Ishikawa (cell line): ENCODE results near the gene SLC5A10.

Source experiments
- CEBPB ChIP-seq: IDR thresholded peaks from 2 replicates; pipeline ENCODE4 v1.6.1; 2012
- EGR1 ChIP-seq: IDR thresholded peaks from 2 replicates; pipeline ENCODE4 v1.6.1; 2012
- FOXM1 ChIP-seq: IDR thresholded peaks from 2 replicates; pipeline ENCODE4 v1.6.1; 2012; ENCODE audit warnings: low read depth, borderline replicate concordance
- RAD21 ChIP-seq: IDR thresholded peaks from 2 replicates; pipeline ENCODE4 v1.6.1; 2012; ENCODE audit warnings: low read depth
- TAF1 ChIP-seq: IDR thresholded peaks from 2 replicates; pipeline ENCODE4 v1.6.1; 2012; ENCODE audit warnings: low read depth, mild to moderate bottlenecking
- TF ChIP-seq, protein P1 (sequence below): IDR thresholded peaks from 2 replicates; pipeline ENCODE4 v1.6.1; 2012
- TF ChIP-seq, protein P2 (sequence below): IDR thresholded peaks from 2 replicates; pipeline ENCODE4 v1.6.1; 2012; ENCODE audit warnings: low read depth, mild to moderate bottlenecking
- TF ChIP-seq, protein P3 (sequence below): IDR thresholded peaks from 2 replicates; pipeline ENCODE4 v1.6.1; 2012

DNA sequence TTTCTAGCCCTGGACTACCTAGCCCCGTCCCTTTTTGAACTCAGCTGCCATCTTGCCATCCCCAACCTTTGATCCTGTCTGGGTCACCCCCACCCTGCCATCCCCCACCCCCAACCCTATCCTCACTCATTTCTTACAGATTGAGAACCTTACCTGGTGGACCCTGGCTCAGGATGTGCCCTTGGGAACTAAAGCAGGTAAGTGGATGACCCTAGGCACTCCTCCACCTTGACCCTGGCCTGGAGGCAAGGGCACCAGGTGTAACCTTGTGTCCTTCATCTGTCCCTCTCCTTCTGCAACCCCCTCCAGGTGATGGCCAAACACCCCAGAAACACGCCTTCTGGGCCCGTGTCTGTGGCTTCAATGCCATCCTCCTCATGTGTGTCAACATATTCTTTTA lies 68.1 kb downstream of the SLC5A10 start:
- TF ChIP-seq, protein P1, sequence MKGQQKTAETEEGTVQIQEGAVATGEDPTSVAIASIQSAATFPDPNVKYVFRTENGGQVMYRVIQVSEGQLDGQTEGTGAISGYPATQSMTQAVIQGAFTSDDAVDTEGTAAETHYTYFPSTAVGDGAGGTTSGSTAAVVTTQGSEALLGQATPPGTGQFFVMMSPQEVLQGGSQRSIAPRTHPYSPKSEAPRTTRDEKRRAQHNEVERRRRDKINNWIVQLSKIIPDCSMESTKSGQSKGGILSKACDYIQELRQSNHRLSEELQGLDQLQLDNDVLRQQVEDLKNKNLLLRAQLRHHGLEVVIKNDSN: no peak
- TF ChIP-seq, protein P2, sequence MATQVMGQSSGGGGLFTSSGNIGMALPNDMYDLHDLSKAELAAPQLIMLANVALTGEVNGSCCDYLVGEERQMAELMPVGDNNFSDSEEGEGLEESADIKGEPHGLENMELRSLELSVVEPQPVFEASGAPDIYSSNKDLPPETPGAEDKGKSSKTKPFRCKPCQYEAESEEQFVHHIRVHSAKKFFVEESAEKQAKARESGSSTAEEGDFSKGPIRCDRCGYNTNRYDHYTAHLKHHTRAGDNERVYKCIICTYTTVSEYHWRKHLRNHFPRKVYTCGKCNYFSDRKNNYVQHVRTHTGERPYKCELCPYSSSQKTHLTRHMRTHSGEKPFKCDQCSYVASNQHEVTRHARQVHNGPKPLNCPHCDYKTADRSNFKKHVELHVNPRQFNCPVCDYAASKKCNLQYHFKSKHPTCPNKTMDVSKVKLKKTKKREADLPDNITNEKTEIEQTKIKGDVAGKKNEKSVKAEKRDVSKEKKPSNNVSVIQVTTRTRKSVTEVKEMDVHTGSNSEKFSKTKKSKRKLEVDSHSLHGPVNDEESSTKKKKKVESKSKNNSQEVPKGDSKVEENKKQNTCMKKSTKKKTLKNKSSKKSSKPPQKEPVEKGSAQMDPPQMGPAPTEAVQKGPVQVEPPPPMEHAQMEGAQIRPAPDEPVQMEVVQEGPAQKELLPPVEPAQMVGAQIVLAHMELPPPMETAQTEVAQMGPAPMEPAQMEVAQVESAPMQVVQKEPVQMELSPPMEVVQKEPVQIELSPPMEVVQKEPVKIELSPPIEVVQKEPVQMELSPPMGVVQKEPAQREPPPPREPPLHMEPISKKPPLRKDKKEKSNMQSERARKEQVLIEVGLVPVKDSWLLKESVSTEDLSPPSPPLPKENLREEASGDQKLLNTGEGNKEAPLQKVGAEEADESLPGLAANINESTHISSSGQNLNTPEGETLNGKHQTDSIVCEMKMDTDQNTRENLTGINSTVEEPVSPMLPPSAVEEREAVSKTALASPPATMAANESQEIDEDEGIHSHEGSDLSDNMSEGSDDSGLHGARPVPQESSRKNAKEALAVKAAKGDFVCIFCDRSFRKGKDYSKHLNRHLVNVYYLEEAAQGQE: no peak
- TF ChIP-seq RAD21: no peak
- no peak for TF ChIP-seq CEBPB
- no peak for TF ChIP-seq FOXM1
- no peak for TF ChIP-seq EGR1
- TF ChIP-seq, protein P3, sequence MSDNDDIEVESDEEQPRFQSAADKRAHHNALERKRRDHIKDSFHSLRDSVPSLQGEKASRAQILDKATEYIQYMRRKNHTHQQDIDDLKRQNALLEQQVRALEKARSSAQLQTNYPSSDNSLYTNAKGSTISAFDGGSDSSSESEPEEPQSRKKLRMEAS: no peak
- TF ChIP-seq TAF1: no peak
